C4-2B (cell line): ENCODE data around the gene NUP58.
"Not testable (repeated sequence)": the region's sequence is repeated elsewhere in the genome, so short reads cannot be mapped to it uniquely, and the experiment has no call there.

Source experiments
- H3K27ac ChIP-seq: fragments of 450-650 bp; 2 replicates; pipeline ENCODE4 v1.5.1; 2017
- ZFX ChIP-seq: fragments of 450-650 bp; IDR thresholded peaks from 2 replicates; pipeline ENCODE4 v1.6.1; 2017
- TF ChIP-seq, protein P1 (sequence below): fragments of 450-650 bp; conservative IDR thresholded peaks from 2 replicates; pipeline ENCODE4 v1.5.1; 2017; ENCODE audit warnings: mild to moderate bottlenecking

NUP58 gene

DNA sequence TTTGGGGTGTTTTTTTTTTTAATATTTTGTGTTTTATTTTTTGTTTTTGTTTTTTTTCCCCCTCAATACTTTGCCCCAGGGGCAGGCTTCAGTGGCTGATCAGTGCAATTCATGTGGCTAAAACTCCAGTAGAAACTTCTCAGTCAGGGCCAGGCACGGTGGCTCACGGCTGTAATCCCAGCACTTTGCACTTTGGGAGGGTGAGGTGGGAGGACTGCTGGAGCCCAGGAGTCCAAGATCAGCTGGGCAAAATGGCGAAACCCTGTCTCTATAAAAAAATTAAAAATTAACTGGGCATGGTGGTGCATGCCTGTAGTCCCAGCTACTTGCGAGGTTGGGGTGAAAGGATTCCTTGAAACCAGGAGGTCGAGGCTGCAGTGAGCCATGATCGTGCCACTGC, 53.0 kb downstream of the NUP58 start:
- TF ChIP-seq, protein P1, sequence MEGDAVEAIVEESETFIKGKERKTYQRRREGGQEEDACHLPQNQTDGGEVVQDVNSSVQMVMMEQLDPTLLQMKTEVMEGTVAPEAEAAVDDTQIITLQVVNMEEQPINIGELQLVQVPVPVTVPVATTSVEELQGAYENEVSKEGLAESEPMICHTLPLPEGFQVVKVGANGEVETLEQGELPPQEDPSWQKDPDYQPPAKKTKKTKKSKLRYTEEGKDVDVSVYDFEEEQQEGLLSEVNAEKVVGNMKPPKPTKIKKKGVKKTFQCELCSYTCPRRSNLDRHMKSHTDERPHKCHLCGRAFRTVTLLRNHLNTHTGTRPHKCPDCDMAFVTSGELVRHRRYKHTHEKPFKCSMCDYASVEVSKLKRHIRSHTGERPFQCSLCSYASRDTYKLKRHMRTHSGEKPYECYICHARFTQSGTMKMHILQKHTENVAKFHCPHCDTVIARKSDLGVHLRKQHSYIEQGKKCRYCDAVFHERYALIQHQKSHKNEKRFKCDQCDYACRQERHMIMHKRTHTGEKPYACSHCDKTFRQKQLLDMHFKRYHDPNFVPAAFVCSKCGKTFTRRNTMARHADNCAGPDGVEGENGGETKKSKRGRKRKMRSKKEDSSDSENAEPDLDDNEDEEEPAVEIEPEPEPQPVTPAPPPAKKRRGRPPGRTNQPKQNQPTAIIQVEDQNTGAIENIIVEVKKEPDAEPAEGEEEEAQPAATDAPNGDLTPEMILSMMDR: no peak
- no peak for TF ChIP-seq ZFX
- no peak overlapping the region for H3K27ac ChIP-seq

DNA sequence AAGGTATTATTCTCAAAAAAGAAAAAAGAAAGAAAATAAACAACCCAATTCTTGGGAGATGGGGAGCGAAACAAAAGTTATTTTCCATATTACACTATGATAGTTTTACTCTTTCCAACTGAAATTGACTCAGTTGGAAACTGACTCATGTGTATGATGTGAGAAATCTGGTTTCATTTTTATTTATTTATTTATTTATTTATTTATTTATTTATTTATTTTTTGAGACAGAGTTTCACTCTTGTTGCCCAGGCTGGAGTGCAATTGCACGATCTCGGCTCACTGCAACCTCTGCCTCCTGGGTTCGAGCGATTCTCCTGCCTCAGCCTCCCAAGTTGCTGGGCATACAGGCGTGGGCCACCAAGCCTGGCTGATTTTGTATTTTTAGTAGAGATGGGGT, 59.0 kb downstream of the NUP58 start:
- not testable (repeated sequence) for H3K27ac ChIP-seq

DNA sequence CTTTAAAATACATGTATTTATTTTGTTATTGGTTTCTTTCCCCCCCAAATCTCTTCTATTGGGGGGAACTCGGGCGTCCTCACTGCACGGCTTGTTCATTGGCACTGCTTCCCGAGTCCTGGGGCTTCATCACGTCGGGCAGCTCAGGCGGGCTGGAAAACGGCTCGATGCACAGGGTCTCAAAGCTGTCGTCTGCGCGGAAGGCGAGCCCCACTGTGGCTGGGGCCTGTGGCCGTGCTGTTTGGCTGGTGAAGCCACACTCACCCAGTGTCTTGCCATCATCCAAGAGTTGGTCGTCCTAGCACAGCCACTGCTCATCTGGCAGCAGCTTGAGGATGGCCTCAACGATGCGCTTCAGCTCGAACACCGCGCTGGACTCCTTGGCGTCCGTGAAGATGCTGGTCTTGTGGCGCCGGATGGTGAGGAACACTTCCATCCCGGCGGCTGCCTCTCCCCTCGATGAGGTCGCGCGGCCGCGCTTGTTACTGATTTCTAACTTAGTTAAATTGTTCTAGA, 64.4 kb downstream of the NUP58 start:
- H3K27ac ChIP-seq: no peak overlapping the region
- TF ChIP-seq, protein P1: no peak

DNA sequence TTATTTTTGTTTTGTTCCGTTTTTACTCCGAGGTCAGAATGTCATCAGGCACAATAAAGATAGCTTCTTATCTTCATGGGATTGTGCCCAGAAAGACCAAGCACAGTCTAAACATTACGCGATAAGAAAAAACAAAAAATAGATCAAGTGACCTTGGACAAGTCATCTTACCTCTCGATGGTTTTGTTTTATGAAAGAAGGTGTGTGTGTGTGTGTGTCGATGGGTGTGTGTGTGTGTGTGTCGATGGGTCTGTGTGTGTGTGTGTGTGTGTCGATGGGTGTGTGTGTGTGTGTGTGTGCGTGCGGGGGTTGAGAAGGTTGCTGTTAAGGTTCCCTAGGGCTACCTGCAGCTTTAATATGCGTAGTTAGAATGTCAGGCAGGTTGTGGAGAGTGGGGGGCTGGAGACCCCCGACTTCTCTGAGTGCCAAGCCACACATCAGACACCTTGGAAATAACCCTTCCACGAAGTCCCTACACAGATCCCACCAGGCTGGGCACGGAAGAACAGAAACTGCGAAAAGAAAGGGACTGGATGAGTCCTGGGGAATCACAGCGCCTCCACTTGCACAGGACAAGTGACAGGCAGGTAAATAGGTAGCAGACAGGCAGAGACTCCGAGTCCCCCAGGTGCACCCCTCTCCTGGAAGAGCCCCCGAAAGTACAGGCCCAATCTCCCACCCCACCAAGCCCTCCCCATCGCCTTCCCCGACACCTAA, 69.9 kb downstream of the NUP58 start:
- TF ChIP-seq ZFX: no peak
- TF ChIP-seq, protein P1: no peak
- H3K27ac ChIP-seq: no peak overlapping the region

DNA sequence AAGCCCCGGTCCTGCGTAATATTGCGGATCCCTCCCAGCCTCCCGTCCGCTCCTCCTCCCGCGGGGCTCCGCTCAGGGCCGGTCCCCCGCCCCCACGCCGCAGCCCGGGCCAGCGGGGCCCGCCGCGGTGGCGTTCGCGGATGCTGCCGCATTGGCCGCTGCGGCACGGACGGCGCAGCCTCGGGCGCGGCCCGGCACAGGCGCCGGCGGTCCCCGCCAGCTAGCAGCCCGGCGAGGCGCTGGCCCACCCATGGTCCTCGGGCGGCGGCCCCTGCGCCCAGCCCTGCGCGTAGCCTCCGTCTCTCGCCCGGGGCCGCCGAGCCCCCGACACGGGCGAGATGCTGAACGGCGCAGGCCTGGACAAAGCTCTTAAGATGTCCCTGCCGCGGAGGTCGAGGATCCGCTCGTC, 70.5 kb downstream of the NUP58 start, which contains the start of gene ATP8A2:
TSS of gene ATP8A2 (plus strand) at position 100 of the 409 bp plus-strand sequence. CDS start at position 339, 239 bp downstream.
- TF ChIP-seq, protein P1: no peak
- no peak for TF ChIP-seq ZFX
- H3K27ac ChIP-seq: no peak within 1 kb of the TSS

DNA sequence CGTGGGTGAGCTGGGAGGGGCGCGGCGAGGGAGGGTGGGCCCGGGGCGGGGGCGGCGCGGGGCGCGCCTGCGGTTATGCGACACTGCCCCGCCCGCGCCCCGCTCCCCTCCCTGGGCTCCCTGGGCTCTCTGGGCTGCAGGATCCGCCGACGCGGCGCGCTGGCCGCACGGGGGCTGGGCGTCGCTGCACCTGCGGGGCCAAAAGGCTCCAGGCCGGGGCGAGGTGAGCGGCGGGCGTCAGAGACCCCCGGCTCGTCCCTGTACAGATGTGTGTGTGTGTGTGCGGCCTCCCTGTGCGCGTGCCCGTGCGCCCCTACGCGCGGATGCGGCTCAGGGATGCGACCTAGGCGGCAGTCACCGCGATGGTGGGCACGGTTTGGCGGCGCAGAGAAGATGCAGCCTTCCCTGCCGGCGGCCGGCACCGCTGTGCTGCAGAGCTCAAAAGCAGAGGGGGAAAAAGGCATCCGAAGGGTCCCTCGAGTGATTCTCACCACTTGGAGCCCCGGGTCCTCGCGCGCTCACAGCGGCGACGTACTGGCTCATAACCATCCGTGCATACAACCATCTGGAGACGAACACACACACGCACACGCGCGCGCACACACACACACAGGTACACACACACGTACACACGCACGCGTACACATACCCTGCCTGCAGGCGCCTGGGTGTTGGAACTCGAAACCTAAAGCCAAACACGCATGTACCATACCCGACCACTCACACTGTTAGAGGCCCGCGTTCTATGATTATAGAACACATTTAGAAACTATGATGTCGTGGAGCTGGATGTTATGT, 71.1 kb downstream of the NUP58 start:
- H3K27ac ChIP-seq: no peak overlapping the region
- TF ChIP-seq ZFX: no peak
- TF ChIP-seq, protein P1: no peak

DNA sequence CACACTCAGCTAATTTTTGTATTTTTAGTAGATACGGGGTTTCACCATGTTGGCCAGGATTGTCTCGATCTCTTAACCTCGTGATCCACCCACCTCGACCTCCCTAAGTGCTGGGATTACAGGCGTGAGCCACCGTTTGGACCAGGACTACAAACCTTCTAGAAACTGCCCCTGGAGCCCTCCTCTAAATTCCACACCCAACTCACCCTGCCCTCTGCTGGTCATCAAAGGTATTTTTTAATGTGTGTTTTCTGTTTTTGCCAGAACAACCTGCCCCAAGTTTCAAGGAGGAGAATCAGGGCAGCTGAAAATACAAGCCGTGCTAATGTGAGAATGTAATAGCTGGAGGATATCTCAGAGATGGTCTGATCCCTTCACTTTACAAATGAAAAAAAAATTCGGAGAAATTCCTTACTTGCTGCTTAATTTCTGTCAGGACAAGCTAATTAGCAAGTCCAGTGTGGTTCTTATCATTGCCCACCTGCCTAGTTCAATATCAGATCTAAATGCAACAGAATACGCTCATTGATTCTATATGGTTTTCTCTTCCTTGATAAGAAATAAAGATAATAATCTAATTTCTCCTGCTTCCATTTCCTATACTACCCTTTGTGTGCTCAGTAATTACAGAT, 74.4 kb downstream of the NUP58 start:
- no peak overlapping the region for H3K27ac ChIP-seq
- no peak for TF ChIP-seq ZFX
- TF ChIP-seq, protein P1: peak; percentile 98
